Tibial nerve (tissue), 4 donors: ENCODE results near the gene SH2B3. TPM values are rescaled to one million over a fixed set of nuclear protein-coding genes. Genes with fewer than 3 reads are reported as not detected.

Experiments used
- DNase-seq, 2 donors: peaks; one replicate each; pipeline ENCODE4 v3.0.0-alpha.2; 2019; ENCODE audit warnings: low spot score in 2 of 2
- H3K27ac ChIP-seq, 4 donors: fragments of 200-600 bp; sonication (generic) in 3 of 4; one replicate each; pipeline ENCODE4 v1.5.1; 2017 to 2019; ENCODE audit warnings: mild to moderate bottlenecking in 1 of 4
- H3K27me3 ChIP-seq, 2 donors: fragments of 200-600 bp; sonication (generic) in 1 of 2; one replicate each; pipeline versions ENCODE4 v1.5.1 to v1.6.0; 2017 to 2019
- H3K36me3 ChIP-seq, 3 donors: fragments of 200-600 bp; sonication (generic); one replicate each; pipeline ENCODE4 v1.5.1; 2018 to 2019
- H3K4me1 ChIP-seq, 4 donors: fragments of 200-600 bp; sonication (generic) in 3 of 4; one replicate each; pipeline ENCODE4 v1.5.1; 2017 to 2019
- H3K4me3 ChIP-seq, 4 donors: fragments of 200-600 bp; sonication (generic) in 3 of 4; one replicate each; pipeline ENCODE4 v1.5.1; 2017 to 2019; ENCODE audit warnings: mild to moderate bottlenecking in 1 of 4, moderate library complexity in 1 of 4
- H3K9me3 ChIP-seq, 4 donors: fragments of 200-600 bp; sonication (generic) in 3 of 4; one replicate each; pipeline ENCODE4 v1.5.1; 2017 to 2019
- CTCF ChIP-seq, 5 experiments: fragments of 200-600 bp in 3 of 5; fragments of 450-650 bp in 2 of 5; sonication (generic) in 3 of 5; IDR thresholded peaks; one replicate each; pipeline ENCODE4 v1.5.1; 2016 to 2019; ENCODE audit warnings: antibody characterized with exemption in 5 of 5, mild to moderate bottlenecking in 3 of 5, moderate library complexity in 2 of 5
- EP300 ChIP-seq, 2 donors: sonication (generic); formaldehyde crosslinking; IDR thresholded peaks; one replicate each; pipeline ENCODE4 v1.6.1; 2017; ENCODE audit warnings: antibody characterized with exemption in 2 of 2, mild to moderate bottlenecking in 1 of 2
- POLR2A ChIP-seq, 2 donors: fragments of 450-650 bp; IDR thresholded peaks; one replicate each; pipeline ENCODE4 v1.6.1; 2017; ENCODE audit warnings: antibody characterized with exemption in 2 of 2, mild to moderate bottlenecking in 2 of 2, moderate library complexity in 2 of 2
- WGBS, 2 donors: methylation state at CpG; one replicate each; pipeline ENCODE4 v1.1.5; 2018; 5-methylcytosine and 5-hydroxymethylcytosine counted together
- total RNA-seq, 4 donors: library from RNA; depleted of rRNA; stranded (reverse); fragments of >200 nt; gene quantifications; one replicate each; pipeline ENCODE4 v1.1.0, GENCODE V29; 2016

The SH2B3 gene
- total RNA-seq, 4 donors from 2014 or later = 21.4 to 79.8 (median 36.3) TPM

GRCh38 chr12:111444314-111444924 is 38.7 kb downstream of the SH2B3 start:
- H3K27ac ChIP-seq = peak overlapping the region; percentile 16 to 69 (median 62)
- H3K36me3 ChIP-seq = peaks cover 0 to 68% (median 0%) of the 10 kb centered on the region in 3 donors
- no peak overlapping the region for H3K4me3 ChIP-seq
- 83% methylated on average over 8 of the region's 8 CpGs for WGBS, 2 donors
- H3K9me3 ChIP-seq = no peaks in the 10 kb centered on the region
- peaks cover 0 to 89% (median 27%) of the 10 kb centered on the region in 4 donors for H3K4me1 ChIP-seq
- no peak for DNase-seq
- H3K27me3 ChIP-seq = no peaks in the 10 kb centered on the region
- TF ChIP-seq CTCF (IDR thresholded peaks at IDR 0.05) = no peak
- TF ChIP-seq POLR2A (IDR thresholded peaks at IDR 0.05) = no peak
- TF ChIP-seq EP300 (IDR thresholded peaks at IDR 0.05) = no peak

- Histone ChIP-seq H3K27me3 (no peaks in the 10 kb centered on the region), H3K9me3 (no peaks in the 10 kb centered on the region), H3K4me3 (no peak overlapping the region), H3K27ac (peak overlapping the region; percentile 16 to 69 (median 62)), H3K36me3 (peaks cover 0 to 75% (median under 1%) of the 10 kb centered on the region in 3 donors), H3K4me1 (peaks cover 0 to 89% (median 27%) of the 10 kb centered on the region in 4 donors)
- peak in 1 of 2 donors; percentile 50 for DNase-seq
- TF ChIP-seq EP300 (IDR thresholded peaks at IDR 0.05) = peak in 1 of 2 donors; percentile 45
- peak in 2 of 5 experiments; percentile 7 to 27 for TF ChIP-seq CTCF (IDR thresholded peaks at IDR 0.05)
- no peak for TF ChIP-seq POLR2A (IDR thresholded peaks at IDR 0.05)
- WGBS, 2 donors = 51% methylated on average over 10 to 11 of the region's 11 CpGs
Measured at GRCh38 chr12:111444925-111445725, 39.4 kb downstream of the SH2B3 start.

GRCh38 chr12:111445726-111446581 is 40.2 kb downstream of the SH2B3 start:
- H3K9me3 ChIP-seq = no peaks in the 10 kb centered on the region
- H3K27ac ChIP-seq = peak overlapping the region in 3 of 4 donors; percentile 62 to 69 (median 63)
- peaks cover 0 to 80% (median 27%) of the 10 kb centered on the region in 4 donors for H3K4me1 ChIP-seq
- H3K36me3 ChIP-seq = peaks cover 2 to 83% (median 6%) of the 10 kb centered on the region in 3 donors
- H3K27me3 ChIP-seq = no peaks in the 10 kb centered on the region
- DNase-seq = no peak
- 26 to 44% methylated on average over 6 of the region's 6 CpGs for WGBS, 2 donors
- TF ChIP-seq POLR2A (IDR thresholded peaks at IDR 0.05) (no peak), EP300 (IDR thresholded peaks at IDR 0.05) (peak in 1 of 2 donors; percentile 47)
- no peak overlapping the region for H3K4me3 ChIP-seq

GRCh38 chr12:111446631-111447570 is 41.2 kb downstream of the SH2B3 start:
- WGBS, 2 donors = 85 to 87% methylated on average over 17 to 20 of the region's 20 CpGs
- H3K9me3 ChIP-seq = no peaks in the 10 kb centered on the region
- H3K4me1 ChIP-seq = peaks cover 0 to 81% (median 27%) of the 10 kb centered on the region in 4 donors
- no peak for DNase-seq
- H3K4me3 ChIP-seq = no peak overlapping the region
- TF ChIP-seq EP300 (IDR thresholded peaks at IDR 0.05) (no peak), CTCF (IDR thresholded peaks at IDR 0.05) (no peak), POLR2A (IDR thresholded peaks at IDR 0.05) (no peak)
- no peaks in the 10 kb centered on the region for H3K27me3 ChIP-seq
- peaks cover 2 to 83% (median 6%) of the 10 kb centered on the region in 3 donors for H3K36me3 ChIP-seq
- peak overlapping the region in 2 of 4 donors; percentile 63 to 69 for H3K27ac ChIP-seq
